Omental fat pad (tissue), 4 donors: ENCODE measurements around the gene LYPD6B. TPM values are rescaled to one million over a fixed set of nuclear protein-coding genes. Genes with fewer than 3 reads are reported as not detected.

Experiments
- ATAC-seq: fragments of 150-250 bp; one replicate; pipeline ENCODE4 v1.9.1; 2016; ENCODE audit warnings: mild to moderate bottlenecking, moderate library complexity; ENCODE audit not compliant: low FRiP score
- DNase-seq: peaks from one replicate; pipeline ENCODE4 v3.0.0-alpha.2; 2019; ENCODE audit warnings: low spot score
- total RNA-seq, 4 donors: library from RNA; depleted of rRNA; stranded (reverse); fragments of >200 nt; gene quantifications; one replicate each; pipeline ENCODE4 v1.1.0, GENCODE V29; 2016
- TF ChIP-seq, protein P1 (sequence below), 3 donors: fragments of 450-650 bp; IDR thresholded peaks; one replicate each; pipeline ENCODE4 v1.5.1; 2016 to 2017; ENCODE audit warnings: antibody characterized with exemption in 3 of 3, mild to moderate bottlenecking in 3 of 3, moderate library complexity in 2 of 3

The LYPD6B gene
- total RNA-seq, 4 donors from 2014 or later, result 0.50 to 0.65 TPM; not detected in 2

DNA sequence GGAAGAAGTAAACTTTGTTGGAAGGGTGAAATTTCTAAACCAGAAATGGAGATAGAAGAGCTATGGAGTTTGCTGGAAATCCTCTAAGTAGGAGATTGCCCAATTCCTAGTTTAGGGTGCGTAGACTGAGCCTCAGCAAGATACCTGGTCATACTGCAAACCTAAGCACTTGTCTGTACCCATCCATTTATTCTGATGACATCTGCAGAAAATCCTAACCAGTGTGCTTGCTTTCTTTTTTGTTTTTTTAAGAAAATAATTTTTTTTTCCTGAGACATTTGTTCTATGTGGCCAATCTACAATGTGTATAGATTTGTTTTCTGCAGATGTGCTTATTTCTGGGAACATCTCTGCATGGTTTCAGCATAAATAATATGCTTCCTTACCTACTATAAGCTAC lies 144.7 kb downstream of the LYPD6B start:
- TF ChIP-seq, protein P1, sequence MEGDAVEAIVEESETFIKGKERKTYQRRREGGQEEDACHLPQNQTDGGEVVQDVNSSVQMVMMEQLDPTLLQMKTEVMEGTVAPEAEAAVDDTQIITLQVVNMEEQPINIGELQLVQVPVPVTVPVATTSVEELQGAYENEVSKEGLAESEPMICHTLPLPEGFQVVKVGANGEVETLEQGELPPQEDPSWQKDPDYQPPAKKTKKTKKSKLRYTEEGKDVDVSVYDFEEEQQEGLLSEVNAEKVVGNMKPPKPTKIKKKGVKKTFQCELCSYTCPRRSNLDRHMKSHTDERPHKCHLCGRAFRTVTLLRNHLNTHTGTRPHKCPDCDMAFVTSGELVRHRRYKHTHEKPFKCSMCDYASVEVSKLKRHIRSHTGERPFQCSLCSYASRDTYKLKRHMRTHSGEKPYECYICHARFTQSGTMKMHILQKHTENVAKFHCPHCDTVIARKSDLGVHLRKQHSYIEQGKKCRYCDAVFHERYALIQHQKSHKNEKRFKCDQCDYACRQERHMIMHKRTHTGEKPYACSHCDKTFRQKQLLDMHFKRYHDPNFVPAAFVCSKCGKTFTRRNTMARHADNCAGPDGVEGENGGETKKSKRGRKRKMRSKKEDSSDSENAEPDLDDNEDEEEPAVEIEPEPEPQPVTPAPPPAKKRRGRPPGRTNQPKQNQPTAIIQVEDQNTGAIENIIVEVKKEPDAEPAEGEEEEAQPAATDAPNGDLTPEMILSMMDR (IDR thresholded peaks at IDR 0.05), result no peak
- ATAC-seq, result no peak

DNA sequence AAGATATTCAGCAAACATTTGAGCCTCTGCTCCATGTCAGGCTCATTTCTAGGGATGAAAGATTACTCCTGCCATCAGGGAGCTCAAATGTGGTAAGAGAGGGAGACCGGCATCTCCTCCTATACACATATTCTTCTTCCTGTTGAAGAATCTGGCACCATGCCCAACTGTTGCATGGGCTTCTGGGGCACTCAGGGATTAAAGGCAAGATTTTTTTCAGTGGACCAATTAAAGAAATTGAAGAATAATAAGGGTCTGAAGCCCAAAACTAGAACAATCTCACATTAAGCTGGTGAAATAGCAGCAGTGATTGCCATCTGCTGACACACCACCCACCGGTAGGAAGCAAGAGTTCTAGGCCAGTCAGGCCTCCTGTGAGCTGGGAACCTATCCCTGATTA lies 146.5 kb downstream of the LYPD6B start:
- no peak for DNase-seq
- ATAC-seq, result no peak
- TF ChIP-seq, protein P1 (IDR thresholded peaks at IDR 0.05), result no peak

More for the DNA sequence above, 144.7 kb downstream of the LYPD6B start:
- no peak for DNase-seq

DNA sequence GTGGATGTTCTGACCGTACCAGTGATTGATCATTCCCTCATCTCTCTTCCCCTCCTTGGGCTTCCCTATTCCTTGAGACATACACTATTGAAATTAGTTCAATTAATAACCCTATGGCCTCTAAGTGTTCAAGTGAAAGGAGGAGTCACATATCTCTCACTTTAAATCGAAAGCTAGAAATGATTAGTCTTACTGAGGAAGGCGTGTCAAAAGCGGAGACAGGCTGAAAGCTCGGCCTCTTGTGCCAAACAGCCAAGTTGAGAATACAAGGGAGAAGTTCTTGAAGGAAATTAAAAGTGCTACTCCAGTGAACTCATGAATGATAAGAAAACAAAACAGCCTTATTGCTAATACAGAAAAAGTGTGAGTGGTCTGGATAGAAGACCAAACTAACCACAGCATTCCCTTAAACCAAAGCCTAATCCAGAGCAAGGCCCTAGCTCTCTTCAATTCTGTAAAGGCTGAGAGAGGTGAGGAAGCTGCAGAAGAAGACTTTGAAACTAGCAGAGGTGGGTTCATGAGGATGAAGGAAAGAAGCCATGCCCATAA lies 147.5 kb downstream of the LYPD6B start:
- no peak for DNase-seq
- TF ChIP-seq, protein P1 (IDR thresholded peaks at IDR 0.05), result no peak
- ATAC-seq, result no peak

DNA sequence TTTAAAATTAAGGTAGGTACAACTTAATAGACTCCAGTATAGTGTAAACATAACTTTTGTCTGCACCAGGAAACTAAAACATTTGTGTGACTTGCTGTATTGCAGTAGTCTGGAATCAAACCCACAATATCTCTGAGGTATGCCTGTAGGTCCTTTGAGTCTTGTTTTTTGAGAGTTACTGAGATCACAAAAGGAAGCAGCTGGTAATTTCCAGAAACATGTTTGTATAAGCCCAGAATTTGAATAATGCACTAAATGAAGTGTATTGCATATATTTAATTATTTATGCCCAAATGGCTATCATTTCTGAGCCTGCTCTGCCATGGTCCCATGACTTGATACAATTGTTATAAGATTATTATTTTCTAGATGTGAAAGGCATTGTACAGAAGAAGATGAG lies 148.6 kb downstream of the LYPD6B start:
- TF ChIP-seq, protein P1 (IDR thresholded peaks at IDR 0.05), result no peak
- ATAC-seq (no peak), DNase-seq (no peak)

DNA sequence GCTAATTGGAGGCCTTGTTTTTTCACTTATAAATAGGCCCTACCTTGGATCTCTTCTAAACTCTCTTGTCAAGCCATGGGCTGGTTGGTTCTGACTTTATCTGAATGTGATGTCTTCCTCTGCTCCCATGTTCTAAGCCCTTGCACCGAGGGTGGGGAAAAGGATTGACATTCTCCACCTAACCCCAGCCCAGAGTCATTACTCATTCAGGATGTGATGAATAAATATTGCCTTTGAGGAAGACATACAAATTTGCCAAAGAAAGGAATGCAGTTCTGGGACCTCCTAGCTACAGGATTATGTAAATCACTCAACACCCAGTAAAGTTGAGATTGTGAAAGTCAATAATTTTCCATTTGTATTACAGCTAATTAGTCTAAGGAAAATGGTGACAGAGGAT lies 149.8 kb downstream of the LYPD6B start:
- DNase-seq (no peak), ATAC-seq (no peak)
- TF ChIP-seq, protein P1 (IDR thresholded peaks at IDR 0.05), result no peak

DNA sequence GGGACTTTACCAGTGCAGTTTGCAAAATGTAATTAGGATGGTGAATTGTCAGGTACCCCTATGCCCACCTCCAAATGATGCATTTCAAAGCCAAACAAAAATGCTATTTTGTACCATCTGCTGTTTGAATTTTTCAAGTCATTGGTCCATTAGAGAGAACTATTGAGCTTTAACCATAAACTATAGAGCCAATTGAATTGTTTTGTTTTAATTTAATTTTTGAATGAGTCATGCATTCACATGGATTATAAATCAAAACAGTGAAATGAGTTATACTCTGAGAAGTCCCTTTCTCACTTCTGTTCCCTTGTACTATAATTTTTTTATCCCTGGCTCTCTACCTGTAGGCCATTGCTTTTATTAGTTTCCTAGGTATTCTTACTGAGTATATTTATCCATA lies 151.3 kb downstream of the LYPD6B start:
- TF ChIP-seq, protein P1 (IDR thresholded peaks at IDR 0.05), result no peak
- ATAC-seq (no peak), DNase-seq (no peak)

DNA sequence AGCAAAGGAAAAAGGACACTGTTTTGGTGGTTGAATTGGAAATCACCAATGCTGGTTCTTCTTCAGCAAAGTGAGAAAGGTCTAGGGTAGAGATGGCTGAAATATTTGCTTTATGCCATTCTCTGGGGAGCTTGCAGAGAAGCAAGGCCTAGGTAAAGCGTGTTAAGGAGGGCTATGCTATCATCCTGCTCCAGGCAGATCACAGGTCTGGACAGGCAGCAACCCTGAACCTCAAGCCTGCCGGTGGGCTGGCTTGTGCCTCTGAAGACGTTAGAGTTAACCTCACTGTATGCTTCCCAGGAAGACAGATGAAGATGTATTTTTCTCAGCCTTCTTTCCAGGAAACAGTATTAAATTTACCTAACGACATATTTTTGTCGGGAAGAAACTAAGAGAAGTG lies 153.4 kb downstream of the LYPD6B start:
- no peak for DNase-seq
- ATAC-seq, result no peak
- TF ChIP-seq, protein P1 (IDR thresholded peaks at IDR 0.05), result no peak
